Measurements from ENCODE around the gene CASK.
"Not testable (repeated sequence)": the region's sequence is repeated elsewhere in the genome, so short reads cannot be mapped to it uniquely, and the experiment has no call there.

Gene CASK

DNA sequence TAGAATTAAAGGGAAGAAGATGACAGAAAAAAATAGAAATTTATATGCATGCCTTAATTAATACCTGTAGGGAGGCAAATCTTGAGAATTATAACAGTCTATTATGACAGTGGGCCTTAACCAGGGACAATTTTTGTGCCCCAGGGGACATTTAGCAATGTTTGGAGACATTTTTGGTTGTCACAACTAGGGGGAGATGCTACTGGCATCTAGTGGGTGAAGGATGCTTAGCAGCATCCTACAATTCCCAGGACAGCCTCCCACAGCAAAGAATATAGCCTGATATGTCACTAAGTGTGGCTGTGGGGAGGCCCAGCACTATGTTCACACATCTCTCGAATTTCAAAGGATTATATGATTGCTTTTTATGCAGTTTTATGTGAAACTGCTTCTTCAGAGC lies 188.8 kb downstream of the CASK start:
- H3K27ac Mint-ChIP-seq: no peak overlapping the region
- H3K4me3 Mint-ChIP-seq: no peak overlapping the region
- no peaks in the 10 kb centered on the region for H3K9me3 Mint-ChIP-seq
- peaks cover 2% of the 10 kb centered on the region for H3K36me3 Mint-ChIP-seq
- H3K4me1 Mint-ChIP-seq: peaks cover 12% of the 10 kb centered on the region
- H3K27me3 Mint-ChIP-seq: no peaks in the 10 kb centered on the region

DNA sequence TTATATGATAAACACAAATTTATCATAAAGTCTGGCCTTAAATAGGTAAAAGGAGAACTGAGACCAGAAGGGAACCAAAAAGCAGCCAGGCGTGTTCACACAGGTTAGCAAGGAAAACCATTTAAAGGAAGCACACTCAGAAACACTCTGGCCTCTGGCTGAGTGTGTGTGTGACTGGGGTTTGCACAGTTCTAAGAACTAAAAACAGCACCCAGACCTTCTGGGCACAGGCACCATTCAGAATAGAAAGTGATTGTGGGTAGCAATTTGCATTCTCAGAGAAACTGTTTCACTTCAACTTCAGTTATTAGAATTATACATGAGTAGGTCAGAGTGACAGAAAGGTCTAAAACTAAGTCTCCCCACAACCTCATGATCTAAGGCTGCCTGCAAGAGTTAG lies 189.4 kb downstream of the CASK start:
- H3K4me3 Mint-ChIP-seq: no peak overlapping the region

GRCh38 chrX:41732260-41732659 lies 191.1 kb downstream of the CASK start:
- Mint-ChIP-seq H3K27ac (no peak overlapping the region), H3K27me3 (no peaks in the 10 kb centered on the region), H3K36me3 (peaks cover 2% of the 10 kb centered on the region), H3K4me1 (peaks cover 11% of the 10 kb centered on the region), H3K4me3 (no peak overlapping the region), H3K9me3 (no peaks in the 10 kb centered on the region)

More for the DNA sequence above, 189.4 kb downstream of the CASK start:
- peaks cover 12% of the 10 kb centered on the region for H3K4me1 Mint-ChIP-seq
- peaks cover 2% of the 10 kb centered on the region for H3K36me3 Mint-ChIP-seq
- H3K27ac Mint-ChIP-seq: no peak overlapping the region
- H3K9me3 Mint-ChIP-seq: no peaks in the 10 kb centered on the region
- H3K27me3 Mint-ChIP-seq: no peaks in the 10 kb centered on the region

GRCh38 chrX:41730081-41730480 lies 193.3 kb downstream of the CASK start:
- no peak overlapping the region for H3K27ac Mint-ChIP-seq

GRCh38 chrX:41728125-41728524 lies 195.2 kb downstream of the CASK start:
- Mint-ChIP-seq H3K27me3 (no peaks in the 10 kb centered on the region), H3K27ac (no peak overlapping the region), H3K36me3 (peaks cover 2% of the 10 kb centered on the region), H3K4me1 (no peaks in the 10 kb centered on the region), H3K4me3 (no peak overlapping the region), H3K9me3 (no peaks in the 10 kb centered on the region)

More at GRCh38 chrX:41730081-41730480, 193.3 kb downstream of the CASK start:
- peaks cover 3% of the 10 kb centered on the region for H3K4me1 Mint-ChIP-seq
- H3K9me3 Mint-ChIP-seq: no peaks in the 10 kb centered on the region
- H3K36me3 Mint-ChIP-seq: peaks cover 2% of the 10 kb centered on the region
- H3K4me3 Mint-ChIP-seq: no peak overlapping the region
- no peaks in the 10 kb centered on the region for H3K27me3 Mint-ChIP-seq

- Mint-ChIP-seq H3K4me1 (peaks cover 8% of the 10 kb centered on the region), H3K27ac (no peak within 1 kb of the TSS), H3K36me3 (peaks cover 13% of the 10 kb centered on the region), H3K27me3 (no peaks in the 10 kb centered on the region), H3K9me3 (no peaks in the 10 kb centered on the region), H3K4me3 (no peak within 1 kb of the TSS)
Observed at GRCh38 chrX:41723826-41724225, 199.5 kb downstream of the CASK start, which contains the start of gene GPR82. GPR82 (plus strand) TSS chrX:41724181; CDS start chrX:41727027, 2,846 bp downstream.

DNA sequence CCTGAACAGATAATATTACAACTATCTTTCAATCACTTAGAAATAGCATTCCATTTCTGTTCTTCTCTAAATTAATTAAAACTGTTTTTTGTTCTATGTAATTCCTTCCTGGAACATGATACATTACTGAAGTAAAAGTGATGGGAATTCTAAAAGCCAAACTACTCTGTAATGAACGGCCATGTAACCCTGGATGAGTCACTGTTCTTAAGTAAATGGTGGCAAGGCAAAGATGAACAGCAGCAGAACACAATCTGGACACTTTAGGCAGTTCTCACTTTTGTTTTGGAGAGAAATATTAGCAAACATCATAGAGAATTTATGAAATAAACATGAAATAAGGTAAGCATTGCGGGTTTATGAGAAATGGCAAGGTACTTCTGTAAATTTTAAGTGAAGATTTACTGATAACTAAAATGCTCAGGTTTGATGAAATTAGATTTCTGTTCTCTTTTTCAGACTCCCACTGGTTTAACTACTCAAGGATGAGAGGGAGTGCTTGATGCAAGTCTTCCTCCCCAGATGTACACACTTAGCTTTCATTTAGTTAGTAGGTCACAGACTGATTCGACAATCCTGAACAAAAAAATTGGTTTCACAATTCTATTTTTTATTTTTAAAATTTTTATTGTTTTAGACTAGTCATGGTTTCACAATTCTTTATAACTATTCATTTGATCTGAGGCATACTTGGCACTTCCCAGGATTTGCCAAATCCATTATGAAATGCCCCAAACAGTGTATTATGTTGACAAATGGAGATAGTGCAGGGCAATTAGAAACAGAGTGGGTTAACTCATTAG lies 200.3 kb downstream of the CASK start:
- Mint-ChIP-seq H3K4me3 (no peak overlapping the region), H3K9me3 (no peaks in the 10 kb centered on the region), H3K27ac (no peak overlapping the region), H3K4me1 (peaks cover 8% of the 10 kb centered on the region), H3K36me3 (peaks cover 13% of the 10 kb centered on the region), H3K27me3 (no peaks in the 10 kb centered on the region)

DNA sequence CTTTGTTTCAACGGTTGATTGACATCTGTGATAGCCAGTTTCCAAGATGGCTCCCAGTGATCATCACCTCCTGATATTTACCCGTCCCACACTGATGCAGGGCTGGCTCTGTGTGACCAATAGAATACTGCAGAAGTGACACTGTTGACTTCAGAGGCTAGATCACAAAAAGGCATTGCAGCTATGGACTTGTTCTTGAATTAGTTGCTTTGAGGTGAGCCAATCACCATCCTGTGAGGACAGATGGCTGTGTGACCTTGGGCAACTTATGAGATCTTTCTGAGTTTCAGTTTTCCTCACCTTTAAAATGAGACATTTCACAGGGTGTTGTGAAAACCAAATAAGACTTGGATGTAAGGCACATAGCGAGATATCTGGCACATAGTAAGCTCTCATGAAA lies 201.1 kb downstream of the CASK start:
- no peak overlapping the region for H3K27ac Mint-ChIP-seq
- H3K4me3 Mint-ChIP-seq: no peak overlapping the region
- peaks cover 8% of the 10 kb centered on the region for H3K4me1 Mint-ChIP-seq
- no peaks in the 10 kb centered on the region for H3K27me3 Mint-ChIP-seq
- H3K36me3 Mint-ChIP-seq: peaks cover 14% of the 10 kb centered on the region
- peaks cover under 1% of the 10 kb centered on the region for H3K9me3 Mint-ChIP-seq

DNA sequence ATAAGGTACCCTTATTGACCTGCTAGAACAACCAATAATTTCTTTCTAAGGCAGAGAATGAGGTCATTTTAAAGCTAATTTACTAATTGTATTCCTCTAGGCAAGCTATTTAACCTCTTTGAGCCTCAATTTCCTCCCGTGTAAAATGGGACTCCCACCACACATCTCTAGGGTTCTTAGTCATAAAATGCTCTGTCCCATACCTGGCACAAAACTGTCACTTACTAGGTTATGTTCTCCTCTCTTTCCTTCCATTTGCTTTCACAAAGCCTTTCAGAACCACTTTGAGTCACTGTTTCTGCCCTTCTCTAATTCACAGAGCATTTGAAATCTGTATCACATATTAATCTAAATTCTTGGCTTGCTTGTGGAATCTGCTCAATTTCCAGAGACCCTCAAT lies 201.8 kb downstream of the CASK start:
- Mint-ChIP-seq H3K4me3 (no peak overlapping the region), H3K27me3 (no peaks in the 10 kb centered on the region), H3K36me3 (peaks cover 17% of the 10 kb centered on the region), H3K27ac (no peak overlapping the region), H3K4me1 (peaks cover 13% of the 10 kb centered on the region), H3K9me3 (peaks cover 5% of the 10 kb centered on the region)

DNA sequence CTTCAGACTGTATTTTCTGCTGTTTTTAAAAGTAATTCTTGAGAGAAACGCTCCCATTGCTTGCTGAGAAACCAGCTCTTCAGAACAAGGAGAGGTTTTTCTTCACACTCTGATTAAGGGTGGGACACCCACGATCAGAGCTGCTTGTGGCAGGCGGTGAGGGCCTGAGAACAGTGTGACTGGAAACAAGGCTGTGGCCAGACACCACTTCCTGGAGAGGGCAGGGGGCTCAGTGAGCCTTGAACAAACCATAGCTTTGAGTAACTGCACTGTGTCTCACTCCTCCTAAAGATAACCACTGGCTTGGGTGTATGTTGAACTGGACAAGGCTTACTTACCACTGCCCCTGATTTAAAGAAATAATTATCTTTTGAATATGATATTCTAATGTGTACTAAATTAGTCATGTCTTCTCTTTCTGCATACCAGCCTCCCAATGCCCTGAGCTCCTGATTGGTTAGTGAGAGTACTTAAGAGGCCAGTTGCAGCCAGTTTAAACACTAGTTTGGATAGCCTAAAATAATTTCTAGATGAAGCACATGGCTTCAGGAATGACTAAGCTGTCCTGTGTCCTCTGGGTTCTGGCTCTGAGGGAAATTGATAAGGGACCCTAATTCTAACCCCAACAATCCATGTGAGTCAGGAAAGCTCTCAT lies 203.1 kb downstream of the CASK start:
- Mint-ChIP-seq H3K9me3 (peaks cover 5% of the 10 kb centered on the region), H3K27ac (no peak overlapping the region), H3K4me1 (peaks cover 14% of the 10 kb centered on the region), H3K36me3 (peaks cover 17% of the 10 kb centered on the region), H3K4me3 (no peak overlapping the region), H3K27me3 (no peaks in the 10 kb centered on the region)

DNA sequence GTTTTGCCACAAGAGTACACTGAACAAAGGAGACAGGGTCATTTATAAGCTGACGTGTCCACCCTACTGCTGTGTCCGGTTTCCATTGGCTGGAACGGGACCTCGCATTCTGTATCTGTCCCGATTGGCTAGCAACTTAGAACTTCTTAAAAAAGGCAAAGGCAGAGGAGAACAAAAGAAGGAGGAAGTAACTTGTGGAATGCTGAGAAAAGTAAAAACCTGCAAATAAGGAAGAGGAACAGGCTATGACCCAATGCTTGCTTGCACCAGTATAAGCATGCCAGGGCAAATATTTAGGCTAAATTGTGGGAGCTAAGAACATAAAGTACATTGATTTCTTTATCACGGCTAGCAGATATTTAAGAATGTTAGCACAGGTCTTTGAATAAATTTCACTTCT lies 203.7 kb downstream of the CASK start:
- not testable (repeated sequence) for H3K9me3 Mint-ChIP-seq, H3K27me3 Mint-ChIP-seq, H3K4me3 Mint-ChIP-seq, H3K27ac Mint-ChIP-seq
- Mint-ChIP-seq H3K36me3 (peaks cover 17% of the 10 kb centered on the region), H3K4me1 (peaks cover 14% of the 10 kb centered on the region)

GRCh38 chrX:41718481-41719235 lies 204.7 kb downstream of the CASK start:
- H3K36me3 Mint-ChIP-seq: peaks cover 17% of the 10 kb centered on the region
- no peaks in the 10 kb centered on the region for H3K27me3 Mint-ChIP-seq
- peaks cover 5% of the 10 kb centered on the region for H3K9me3 Mint-ChIP-seq
- H3K4me1 Mint-ChIP-seq: peaks cover 14% of the 10 kb centered on the region
- H3K4me3 Mint-ChIP-seq: no peak overlapping the region
- no peak overlapping the region for H3K27ac Mint-ChIP-seq

GRCh38 chrX:41716767-41717473 lies 206.4 kb downstream of the CASK start:
- Mint-ChIP-seq H3K36me3 (peaks cover 14% of the 10 kb centered on the region), H3K4me1 (peaks cover 10% of the 10 kb centered on the region), H3K9me3 (peaks cover 5% of the 10 kb centered on the region), H3K4me3 (no peak overlapping the region), H3K27me3 (no peaks in the 10 kb centered on the region), H3K27ac (no peak overlapping the region)

DNA sequence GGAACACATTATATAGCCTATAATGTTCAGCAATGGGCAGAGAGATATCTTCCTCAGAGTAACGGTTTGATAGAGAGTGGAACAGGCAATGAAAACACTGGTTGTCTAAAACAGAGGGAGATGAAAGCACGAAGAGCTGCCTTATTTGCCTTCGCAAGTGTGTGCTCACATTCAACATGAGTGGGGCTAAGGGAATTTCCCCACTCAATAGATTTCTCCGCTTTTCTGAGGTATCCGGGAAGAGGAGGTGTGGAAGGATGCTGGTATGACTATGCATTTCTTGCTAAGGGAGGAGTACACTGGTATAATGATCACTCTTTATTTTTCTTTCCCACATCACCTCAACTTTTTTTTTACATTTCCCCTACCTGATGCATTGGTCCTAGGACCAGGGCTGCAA lies 207.1 kb downstream of the CASK start:
- H3K36me3 Mint-ChIP-seq: peaks cover 13% of the 10 kb centered on the region
- H3K9me3 Mint-ChIP-seq: peaks cover 5% of the 10 kb centered on the region
- H3K27me3 Mint-ChIP-seq: no peaks in the 10 kb centered on the region
- H3K4me3 Mint-ChIP-seq: no peak overlapping the region
- no peak overlapping the region for H3K27ac Mint-ChIP-seq
- peaks cover 10% of the 10 kb centered on the region for H3K4me1 Mint-ChIP-seq

DNA sequence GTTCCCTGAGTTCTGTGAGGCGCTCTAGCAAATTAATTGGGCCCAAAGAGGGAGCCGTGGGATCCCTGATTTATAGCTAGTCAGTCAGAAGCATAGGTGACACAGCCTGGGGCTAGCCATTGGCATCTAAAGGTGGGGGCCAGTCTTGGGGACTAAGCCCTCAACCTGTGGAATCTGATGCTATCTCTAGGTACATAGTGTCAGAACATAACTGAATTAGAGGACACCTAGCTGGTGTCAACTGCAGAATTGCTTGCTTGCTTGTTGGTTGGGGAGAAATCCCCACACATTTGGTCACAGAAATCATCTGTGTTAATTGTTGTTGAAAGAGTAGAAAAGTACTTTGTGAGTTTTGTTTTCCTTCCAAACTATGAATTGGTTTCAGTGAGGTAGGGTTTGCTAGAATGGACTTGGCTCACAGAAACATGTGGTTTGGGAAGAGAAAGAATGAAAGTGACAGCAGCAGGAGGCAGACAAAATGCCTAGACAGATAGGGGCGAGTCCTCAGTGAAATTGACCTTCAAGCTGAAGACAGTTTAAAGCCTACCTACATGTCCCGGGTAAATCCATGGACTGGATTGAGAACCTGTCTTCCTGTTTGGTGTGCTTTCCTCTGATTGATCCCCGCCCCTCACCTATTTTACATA lies 212.2 kb downstream of the CASK start:
- no peaks in the 10 kb centered on the region for H3K9me3 Mint-ChIP-seq
- peaks cover 2% of the 10 kb centered on the region for H3K36me3 Mint-ChIP-seq
- no peak overlapping the region for H3K4me3 Mint-ChIP-seq
- peaks cover 20% of the 10 kb centered on the region for H3K4me1 Mint-ChIP-seq
- H3K27ac Mint-ChIP-seq: no peak overlapping the region
- no peaks in the 10 kb centered on the region for H3K27me3 Mint-ChIP-seq

All from activated naive CD4-positive, alpha-beta T cell treated with anti-CD3 and anti-CD28 coated beads, Interleukin-2, amount 50 U/mL, for 24 hours (primary cell).